ENCODE results near the gene ATF4. TPM values are rescaled to one million over a fixed set of nuclear protein-coding genes. Genes with fewer than 3 reads are reported as not detected.

ATF4 gene
- total RNA-seq, 1 donor from 2014 or later, result 136 TPM

DNA sequence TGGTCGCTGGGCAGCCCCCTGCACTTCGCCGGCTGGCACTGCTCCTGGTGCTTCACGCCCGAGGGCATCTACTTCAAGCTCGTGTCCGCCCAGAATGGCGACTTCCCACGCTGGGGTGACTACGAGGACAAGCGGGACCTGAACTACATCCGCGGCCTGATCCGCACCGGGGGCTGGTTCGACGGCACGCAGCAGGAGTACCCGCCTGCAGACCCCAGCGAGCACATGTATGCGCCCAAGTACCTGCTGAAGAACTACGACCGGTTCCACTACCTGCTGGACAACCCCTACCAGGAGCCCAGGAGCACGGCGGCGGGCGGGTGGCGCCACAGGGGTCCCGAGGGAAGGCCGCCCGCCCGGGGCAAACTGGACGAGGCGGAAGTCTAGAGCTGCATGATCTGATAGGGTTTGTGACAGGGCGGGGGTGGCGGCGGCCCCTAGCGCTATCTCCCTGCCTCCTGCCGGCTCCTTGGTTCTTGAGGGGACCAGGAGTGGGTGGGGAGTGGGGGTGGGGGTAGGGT, 31.7 kb upstream of the ATF4 start:
- Histone ChIP-seq H3K4me1 (ENCODE audit: control insufficient read depth in 3 of 3, insufficient read depth in 3 of 3, low read length in 3 of 3) (peaks cover 0 to 11% (median 4%) of the 10 kb centered on the region in 3 donors), H3K36me3 (ENCODE audit: control insufficient read depth in 3 of 3, insufficient read depth in 3 of 3, low read length in 3 of 3) (peaks cover 0 to 1% (median 0%) of the 10 kb centered on the region in 3 donors), H3K27me3 (ENCODE audit: control insufficient read depth in 3 of 3, insufficient read depth in 3 of 3, low read length in 3 of 3) (no peaks in the 10 kb centered on the region), H3K9me3 (ENCODE audit: control insufficient read depth in 3 of 3, low read length in 3 of 3) (no peaks in the 10 kb centered on the region), H3K4me3 (ENCODE audit: low read length in 3 of 3) (no peak overlapping the region), H3K9ac (ENCODE audit: low read depth in 1 of 3, low read length in 3 of 3) (no peak overlapping the region), H3K27ac (ENCODE audit: low read depth, low read length) (no peak overlapping the region)

DNA sequence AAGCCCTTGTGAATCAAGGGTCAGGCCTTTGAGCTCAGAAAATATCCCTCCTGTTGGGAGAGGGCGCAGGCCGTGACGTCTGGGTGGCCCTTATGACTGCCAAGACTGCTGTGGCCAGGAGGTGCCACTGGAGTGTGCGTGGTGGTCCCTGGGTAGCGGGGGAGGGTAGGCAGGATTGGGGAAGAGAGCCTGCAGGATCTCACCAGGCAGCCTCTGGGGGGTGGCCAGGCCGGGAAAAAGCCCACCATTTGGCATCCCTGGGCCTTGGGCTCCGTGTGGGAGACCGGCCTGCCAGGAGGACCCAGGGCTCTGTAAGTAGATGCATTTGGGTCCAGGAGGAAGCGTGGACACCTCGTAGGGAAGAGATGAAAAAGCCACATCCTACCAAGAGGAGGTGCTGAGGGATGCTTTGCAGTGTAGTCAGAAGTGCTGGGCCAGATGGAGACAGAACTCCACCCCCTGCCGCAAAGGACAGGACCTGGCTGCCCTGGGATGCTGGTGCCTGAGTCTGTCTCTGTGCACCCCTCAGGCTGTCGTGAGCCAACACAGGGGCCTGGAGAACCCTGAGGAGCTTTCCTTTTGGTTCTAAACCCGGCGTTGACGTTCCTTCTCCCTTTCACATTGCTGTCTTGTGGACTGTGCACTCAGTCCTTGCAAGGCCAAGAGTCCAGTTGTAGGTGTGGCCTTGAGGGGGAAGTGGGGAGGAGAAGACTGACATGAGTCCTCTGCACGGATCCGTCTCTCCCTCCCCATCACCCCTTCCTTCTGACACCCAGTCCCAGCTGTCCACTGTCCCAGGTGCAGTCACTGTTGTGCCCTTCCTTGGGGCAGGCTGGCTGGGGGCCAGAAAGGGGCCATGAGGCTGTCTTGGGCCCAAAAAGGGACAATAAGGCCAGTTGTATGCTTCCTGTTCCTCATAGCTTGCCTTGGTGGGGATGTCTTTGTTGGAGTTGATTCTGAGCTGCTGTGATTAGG, 31.0 kb upstream of the ATF4 start:
- no peak overlapping the region for H3K9ac ChIP-seq (ENCODE audit: low read depth in 1 of 3, low read length in 3 of 3)
- H3K4me1 ChIP-seq (ENCODE audit: control insufficient read depth in 3 of 3, insufficient read depth in 3 of 3, low read length in 3 of 3), result peaks cover 0 to 17% (median 4%) of the 10 kb centered on the region in 3 donors
- H3K36me3 ChIP-seq (ENCODE audit: control insufficient read depth in 3 of 3, insufficient read depth in 3 of 3, low read length in 3 of 3), result peaks cover 0 to 1% (median 0%) of the 10 kb centered on the region in 3 donors
- peak overlapping the region in 2 of 3 donors; percentile 7 to 52 for H3K4me3 ChIP-seq (ENCODE audit: low read length in 3 of 3)
- H3K27me3 ChIP-seq (ENCODE audit: control insufficient read depth in 3 of 3, insufficient read depth in 3 of 3, low read length in 3 of 3), result no peaks in the 10 kb centered on the region
- no peaks in the 10 kb centered on the region for H3K9me3 ChIP-seq (ENCODE audit: control insufficient read depth in 3 of 3, low read length in 3 of 3)
- no peak overlapping the region for H3K27ac ChIP-seq (ENCODE audit: low read depth, low read length)

DNA sequence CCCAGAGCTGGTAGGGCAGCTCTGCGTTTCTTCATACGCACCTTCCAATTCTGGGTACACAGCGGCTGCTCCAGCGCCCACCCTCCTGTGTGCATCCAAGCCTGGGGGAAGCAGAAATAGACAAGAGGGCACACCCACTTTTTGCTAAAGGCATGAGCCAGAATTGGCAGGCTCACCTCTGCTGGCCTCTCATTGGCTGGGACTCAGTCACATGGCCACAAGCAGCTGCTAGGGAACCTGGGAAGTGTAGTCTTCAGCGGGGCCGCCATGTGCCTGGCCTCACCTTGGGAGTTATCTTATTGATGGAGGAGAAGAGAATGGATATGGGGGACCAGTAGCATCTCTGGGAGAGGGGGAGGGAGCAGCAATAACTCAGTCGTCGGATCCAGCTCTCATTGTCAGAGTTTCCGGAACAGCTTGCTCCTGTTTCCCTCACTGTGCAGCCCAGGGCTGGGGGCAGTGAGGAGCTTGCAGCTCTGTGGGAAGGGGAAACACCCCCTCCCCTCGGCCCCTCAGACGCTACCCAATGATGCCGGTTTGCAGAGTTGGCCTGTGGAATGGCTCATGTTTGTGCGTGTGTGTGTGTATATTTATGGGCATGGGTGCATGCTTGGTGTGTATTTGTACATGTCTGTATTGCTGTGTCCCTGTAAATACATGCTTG, 30.1 kb upstream of the ATF4 start:
- Histone ChIP-seq H3K4me1 (ENCODE audit: control insufficient read depth in 3 of 3, insufficient read depth in 3 of 3, low read length in 3 of 3) (peaks cover 0 to 17% (median 4%) of the 10 kb centered on the region in 3 donors), H3K36me3 (ENCODE audit: control insufficient read depth in 3 of 3, insufficient read depth in 3 of 3, low read length in 3 of 3) (peaks cover 0 to 1% (median 0%) of the 10 kb centered on the region in 3 donors), H3K27me3 (ENCODE audit: control insufficient read depth in 3 of 3, insufficient read depth in 3 of 3, low read length in 3 of 3) (no peaks in the 10 kb centered on the region), H3K4me3 (ENCODE audit: low read length in 3 of 3) (peak overlapping the region in 2 of 3 donors; percentile 7 to 52), H3K9me3 (ENCODE audit: control insufficient read depth in 3 of 3, low read length in 3 of 3) (no peaks in the 10 kb centered on the region), H3K9ac (ENCODE audit: low read depth in 1 of 3, low read length in 3 of 3) (no peak overlapping the region), H3K27ac (ENCODE audit: low read depth, low read length) (no peak overlapping the region)

DNA sequence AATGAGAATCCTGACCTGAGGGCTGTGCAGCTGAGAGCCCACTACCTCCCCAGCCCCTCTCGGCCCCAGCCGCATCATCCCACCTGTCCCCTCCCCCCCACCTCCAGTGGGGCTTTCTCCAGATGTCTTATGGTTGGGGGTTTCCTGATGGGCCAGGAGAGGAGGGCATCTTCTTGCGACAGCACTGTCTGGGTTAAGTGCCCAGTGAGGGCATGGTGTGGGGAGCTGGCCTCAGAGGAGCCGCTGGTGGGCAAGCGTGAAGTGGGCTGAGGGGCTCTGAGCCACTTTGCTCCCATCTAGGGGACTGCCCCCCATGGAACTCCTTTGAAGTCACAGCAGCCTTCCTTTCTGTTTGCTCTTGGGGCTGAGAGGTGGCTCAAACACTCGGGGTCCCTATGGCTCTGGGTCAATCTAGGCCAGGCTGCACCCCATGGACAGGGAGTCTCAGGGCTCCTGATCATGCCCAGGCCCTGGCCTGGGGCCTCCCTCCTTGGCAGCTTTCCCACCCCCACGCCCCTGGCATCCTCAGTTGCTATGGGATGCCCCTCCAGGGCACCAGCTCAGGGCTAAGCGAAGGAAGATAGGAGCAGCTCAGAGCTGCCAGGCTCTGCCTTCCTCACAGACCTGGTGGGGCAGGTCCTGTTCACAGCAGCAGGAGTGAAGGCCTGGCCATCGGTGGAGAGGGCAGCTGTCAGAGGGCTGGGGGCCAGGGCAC, 29.2 kb upstream of the ATF4 start:
- Histone ChIP-seq H3K9ac (ENCODE audit: low read depth in 1 of 3, low read length in 3 of 3) (no peak overlapping the region), H3K36me3 (ENCODE audit: control insufficient read depth in 3 of 3, insufficient read depth in 3 of 3, low read length in 3 of 3) (peaks cover 0 to 1% (median 0%) of the 10 kb centered on the region in 3 donors), H3K27me3 (ENCODE audit: control insufficient read depth in 3 of 3, insufficient read depth in 3 of 3, low read length in 3 of 3) (no peaks in the 10 kb centered on the region), H3K9me3 (ENCODE audit: control insufficient read depth in 3 of 3, low read length in 3 of 3) (no peaks in the 10 kb centered on the region), H3K27ac (ENCODE audit: low read depth, low read length) (no peak overlapping the region), H3K4me1 (ENCODE audit: control insufficient read depth in 3 of 3, insufficient read depth in 3 of 3, low read length in 3 of 3) (peaks cover 0 to 19% (median 4%) of the 10 kb centered on the region in 3 donors), H3K4me3 (ENCODE audit: low read length in 3 of 3) (no peak overlapping the region)

DNA sequence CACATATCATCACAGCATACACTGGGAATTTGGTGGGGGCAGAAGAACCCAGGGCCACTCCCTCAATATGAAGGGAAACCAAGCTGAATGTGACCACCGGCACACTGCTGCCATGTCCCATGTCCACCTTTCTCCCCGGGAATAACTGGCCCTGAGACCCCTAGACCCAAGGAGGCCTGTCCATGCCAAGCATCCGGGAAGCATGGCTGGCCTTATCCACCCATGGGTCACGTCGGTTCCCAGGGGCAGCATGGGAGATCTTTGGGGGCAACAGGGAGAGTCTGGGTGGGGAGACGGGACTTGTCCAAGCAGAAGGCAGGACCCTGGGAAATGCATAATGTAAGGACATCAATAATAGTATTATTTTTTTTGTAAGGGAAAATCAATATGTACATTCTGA, 28.7 kb upstream of the ATF4 start:
- Histone ChIP-seq H3K9ac (ENCODE audit: low read depth in 1 of 3, low read length in 3 of 3) (no peak overlapping the region), H3K9me3 (ENCODE audit: control insufficient read depth in 3 of 3, low read length in 3 of 3) (no peaks in the 10 kb centered on the region), H3K4me1 (ENCODE audit: control insufficient read depth in 3 of 3, insufficient read depth in 3 of 3, low read length in 3 of 3) (peaks cover 3 to 24% (median 9%) of the 10 kb centered on the region in 3 donors), H3K27ac (ENCODE audit: low read depth, low read length) (no peak overlapping the region), H3K36me3 (ENCODE audit: control insufficient read depth in 3 of 3, insufficient read depth in 3 of 3, low read length in 3 of 3) (peaks cover 0 to 1% (median 0%) of the 10 kb centered on the region in 3 donors), H3K27me3 (ENCODE audit: control insufficient read depth in 3 of 3, insufficient read depth in 3 of 3, low read length in 3 of 3) (no peaks in the 10 kb centered on the region), H3K4me3 (ENCODE audit: low read length in 3 of 3) (no peak overlapping the region)

DNA sequence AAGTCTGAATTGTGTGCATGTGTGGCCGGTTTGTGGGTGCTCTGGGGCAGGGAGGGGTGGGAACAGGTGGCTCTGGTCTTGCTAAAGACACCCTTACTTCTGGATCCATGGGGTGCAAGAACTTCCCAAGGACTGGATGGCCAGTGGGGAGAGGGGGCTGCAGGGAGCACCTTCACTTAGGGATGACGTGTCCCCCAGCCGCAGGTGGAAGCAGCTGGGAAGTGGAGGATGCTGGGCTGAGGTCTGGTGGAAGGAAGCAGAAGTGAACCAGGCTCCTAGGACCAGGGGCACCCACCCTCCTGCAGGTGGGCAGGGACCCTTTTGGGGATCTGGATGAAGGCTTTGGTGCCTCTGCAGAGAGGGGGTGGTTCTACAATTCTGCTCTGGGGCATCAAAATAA, 28.2 kb upstream of the ATF4 start:
- H3K4me1 ChIP-seq (ENCODE audit: control insufficient read depth in 3 of 3, insufficient read depth in 3 of 3, low read length in 3 of 3), result peaks cover 3 to 24% (median 9%) of the 10 kb centered on the region in 3 donors
- H3K9ac ChIP-seq (ENCODE audit: low read depth in 1 of 3, low read length in 3 of 3), result no peak overlapping the region
- H3K27ac ChIP-seq (ENCODE audit: low read depth, low read length), result no peak overlapping the region
- H3K9me3 ChIP-seq (ENCODE audit: control insufficient read depth in 3 of 3, low read length in 3 of 3), result no peaks in the 10 kb centered on the region
- H3K4me3 ChIP-seq (ENCODE audit: low read length in 3 of 3), result no peak overlapping the region
- no peaks in the 10 kb centered on the region for H3K27me3 ChIP-seq (ENCODE audit: control insufficient read depth in 3 of 3, insufficient read depth in 3 of 3, low read length in 3 of 3)
- peaks cover 0 to 1% (median 0%) of the 10 kb centered on the region in 3 donors for H3K36me3 ChIP-seq (ENCODE audit: control insufficient read depth in 3 of 3, insufficient read depth in 3 of 3, low read length in 3 of 3)

DNA sequence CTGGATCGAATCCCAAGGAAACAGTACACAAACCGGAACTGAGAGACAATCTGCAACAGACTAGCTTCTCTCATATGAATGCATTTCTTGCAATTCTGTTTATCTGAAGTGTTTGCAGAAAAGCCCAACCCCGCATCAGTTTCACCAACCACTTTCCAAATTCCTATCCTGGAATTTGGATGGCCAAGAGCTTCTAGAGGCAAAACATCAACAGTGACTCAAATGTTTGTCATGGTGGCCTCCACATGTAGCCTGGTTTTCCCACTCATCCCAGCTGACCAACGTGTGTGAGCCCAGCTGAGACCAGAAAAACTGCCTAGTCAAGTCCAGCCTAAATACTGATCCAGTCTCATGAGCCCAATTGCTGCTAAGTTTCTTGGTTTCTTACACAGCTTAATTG, 26.6 kb upstream of the ATF4 start:
- peaks cover 9 to 24% (median 11%) of the 10 kb centered on the region in 3 donors for H3K4me1 ChIP-seq (ENCODE audit: control insufficient read depth in 3 of 3, insufficient read depth in 3 of 3, low read length in 3 of 3)
- H3K27me3 ChIP-seq (ENCODE audit: control insufficient read depth in 3 of 3, insufficient read depth in 3 of 3, low read length in 3 of 3), result no peaks in the 10 kb centered on the region
- no peaks in the 10 kb centered on the region for H3K36me3 ChIP-seq (ENCODE audit: control insufficient read depth in 3 of 3, insufficient read depth in 3 of 3, low read length in 3 of 3)
- no peak overlapping the region for H3K4me3 ChIP-seq (ENCODE audit: low read length in 3 of 3)
- no peak overlapping the region for H3K27ac ChIP-seq (ENCODE audit: low read depth, low read length)
- H3K9ac ChIP-seq (ENCODE audit: low read depth in 1 of 3, low read length in 3 of 3), result no peak overlapping the region
- no peaks in the 10 kb centered on the region for H3K9me3 ChIP-seq (ENCODE audit: control insufficient read depth in 3 of 3, low read length in 3 of 3)

DNA sequence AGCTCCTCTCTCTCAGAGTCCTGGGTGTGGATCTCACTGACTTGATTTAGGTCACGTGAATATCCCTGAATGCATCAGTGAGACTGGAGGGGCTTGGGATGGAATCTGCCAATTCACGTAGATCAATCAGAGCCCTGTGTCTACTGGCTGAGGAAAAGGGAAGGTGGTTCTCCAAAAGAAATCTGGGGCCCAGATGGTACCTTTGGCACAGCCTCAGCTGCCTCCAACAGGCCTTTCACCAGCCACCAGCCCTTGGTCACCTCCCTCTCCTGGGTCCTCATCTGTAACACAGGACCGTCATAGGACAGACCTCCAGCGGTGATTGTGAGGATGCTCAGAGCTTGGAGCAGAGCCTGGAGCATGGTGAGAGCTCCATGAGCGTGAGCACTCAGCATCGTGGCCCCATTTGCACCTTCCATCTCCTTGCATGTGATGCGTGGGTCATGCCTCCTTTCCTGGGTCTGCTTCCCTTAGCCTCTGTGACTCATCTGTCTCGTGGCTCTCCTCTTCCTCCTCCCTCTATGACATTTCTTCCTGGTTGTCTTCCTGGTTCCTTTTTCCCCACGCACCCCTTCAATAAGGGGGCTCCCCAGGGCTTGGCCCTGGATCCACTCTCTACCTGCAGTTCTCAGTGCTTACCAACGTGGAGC, 25.8 kb upstream of the ATF4 start:
- Histone ChIP-seq H3K4me1 (ENCODE audit: control insufficient read depth in 3 of 3, insufficient read depth in 3 of 3, low read length in 3 of 3) (peaks cover 10 to 21% (median 11%) of the 10 kb centered on the region in 3 donors), H3K9me3 (ENCODE audit: control insufficient read depth in 3 of 3, low read length in 3 of 3) (no peaks in the 10 kb centered on the region), H3K9ac (ENCODE audit: low read depth in 1 of 3, low read length in 3 of 3) (no peak overlapping the region), H3K27ac (ENCODE audit: low read depth, low read length) (no peak overlapping the region), H3K4me3 (ENCODE audit: low read length in 3 of 3) (no peak overlapping the region), H3K36me3 (ENCODE audit: control insufficient read depth in 3 of 3, insufficient read depth in 3 of 3, low read length in 3 of 3) (no peaks in the 10 kb centered on the region), H3K27me3 (ENCODE audit: control insufficient read depth in 3 of 3, insufficient read depth in 3 of 3, low read length in 3 of 3) (no peaks in the 10 kb centered on the region)

DNA sequence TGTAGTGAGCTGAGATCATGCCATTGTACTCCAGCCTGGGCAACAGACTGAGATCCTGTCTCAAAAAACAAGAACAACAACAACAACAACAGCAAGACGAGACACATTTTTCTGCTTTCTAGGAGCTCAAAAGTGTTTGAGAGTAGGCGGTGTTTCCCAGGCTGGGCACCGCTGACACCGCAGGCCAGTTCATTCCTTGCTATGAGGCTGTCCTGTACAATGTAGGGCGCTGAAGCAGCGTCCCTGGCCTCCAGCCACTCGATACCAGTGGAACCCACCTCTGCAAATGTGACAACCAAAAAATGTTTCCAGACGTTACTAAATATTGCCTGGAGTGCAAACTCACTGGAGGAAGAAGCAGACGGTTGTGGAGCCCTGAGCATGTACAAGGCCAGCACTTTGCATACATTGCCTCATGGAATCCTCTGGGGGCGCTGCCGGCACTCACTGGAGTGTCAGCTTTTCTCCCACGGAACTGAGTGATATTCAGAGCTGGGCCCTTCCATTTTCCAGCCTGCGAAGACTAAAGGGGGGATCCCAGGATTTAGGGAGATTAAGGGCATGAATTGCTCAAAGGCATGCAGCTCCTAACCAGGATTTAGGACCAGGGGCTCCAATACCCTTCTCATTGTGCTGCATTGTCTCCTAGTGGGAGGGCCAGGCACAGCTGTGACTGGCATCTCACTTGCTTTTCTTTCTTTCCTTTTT, 24.1 kb upstream of the ATF4 start:
- H3K27ac ChIP-seq (ENCODE audit: low read depth, low read length), result peak overlapping the region; percentile 33

More for the DNA sequence above, 24.1 kb upstream of the ATF4 start:
- Histone ChIP-seq H3K36me3 (ENCODE audit: control insufficient read depth in 3 of 3, insufficient read depth in 3 of 3, low read length in 3 of 3) (no peaks in the 10 kb centered on the region), H3K4me1 (ENCODE audit: control insufficient read depth in 3 of 3, insufficient read depth in 3 of 3, low read length in 3 of 3) (peaks cover 10 to 18% (median 14%) of the 10 kb centered on the region in 3 donors), H3K9ac (ENCODE audit: low read depth in 1 of 3, low read length in 3 of 3) (peak overlapping the region in 1 of 3 donors; percentile 40), H3K27me3 (ENCODE audit: control insufficient read depth in 3 of 3, insufficient read depth in 3 of 3, low read length in 3 of 3) (no peaks in the 10 kb centered on the region), H3K4me3 (ENCODE audit: low read length in 3 of 3) (no peak overlapping the region), H3K9me3 (ENCODE audit: control insufficient read depth in 3 of 3, low read length in 3 of 3) (no peaks in the 10 kb centered on the region)

Measured in skeletal muscle tissue (tissue), 4 donors.